Measurements from ENCODE around the gene MCCD1.

GRCh38 chr6:31497531-31498476 lies 31.0 kb upstream of the MCCD1 start, which contains the start of gene MICB:
- peak; percentile 32 for TF ChIP-seq POLR2A (IDR thresholded peaks at IDR 0.05; ENCODE audit: low read length)
- TF ChIP-seq GATA1 (IDR thresholded peaks at IDR 0.05; ENCODE audit: low read depth, low read length), result no peak

Measured in erythroblast (primary cell).